ENCODE data around the gene MANBA. TPM values are rescaled to one million over a fixed set of nuclear protein-coding genes. Genes with fewer than 3 reads are reported as not detected.
"Not testable (repeated sequence)": the region's sequence is repeated elsewhere in the genome, so short reads cannot be mapped to it uniquely, and the experiment has no call there.

MANBA gene
- total RNA-seq, 4 donors from 2014 or later: 27.1 to 37.8 (median 35.1) TPM

DNA sequence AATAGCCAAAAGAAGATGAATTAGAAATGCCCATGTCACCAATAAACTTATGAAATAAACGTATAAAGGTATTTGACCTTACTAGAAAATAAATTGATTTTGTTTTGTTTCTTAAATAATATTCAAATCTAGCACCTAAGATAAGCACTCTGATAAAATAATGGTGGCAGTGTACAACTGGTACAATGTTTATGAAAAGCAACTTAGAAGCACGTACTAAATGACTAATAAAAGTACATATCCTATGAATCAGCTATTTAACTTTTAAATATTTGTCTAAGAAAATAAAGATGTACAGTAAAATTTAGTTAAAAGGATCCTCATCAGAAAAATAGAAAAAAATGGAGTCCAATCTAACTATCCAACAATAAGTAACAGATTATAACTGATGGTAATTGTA lies 6.7 kb downstream of the MANBA start:
- no peak for TF ChIP-seq CTCF (IDR thresholded peaks at IDR 0.05)
- ATAC-seq (ENCODE audit: low FRiP score) (no peak), DNase-seq (ENCODE audit: low spot score) (no peak)

GRCh38 chr4:102751941-102752340 lies 8.8 kb downstream of the MANBA start:
- no peak for DNase-seq (ENCODE audit: low spot score)
- no peak for ATAC-seq (ENCODE audit: low FRiP score)
- TF ChIP-seq CTCF (IDR thresholded peaks at IDR 0.05): no peak

GRCh38 chr4:102743352-102743751 lies 17.4 kb downstream of the MANBA start:
- not testable (repeated sequence) for DNase-seq (ENCODE audit: low spot score); ATAC-seq (ENCODE audit: low FRiP score)

- DNase-seq (ENCODE audit: low spot score); ATAC-seq (ENCODE audit: low FRiP score): not testable (repeated sequence)
These were observed 22.0 kb downstream of the MANBA start for GRCh38 chr4:102738802-102739201.

DNA sequence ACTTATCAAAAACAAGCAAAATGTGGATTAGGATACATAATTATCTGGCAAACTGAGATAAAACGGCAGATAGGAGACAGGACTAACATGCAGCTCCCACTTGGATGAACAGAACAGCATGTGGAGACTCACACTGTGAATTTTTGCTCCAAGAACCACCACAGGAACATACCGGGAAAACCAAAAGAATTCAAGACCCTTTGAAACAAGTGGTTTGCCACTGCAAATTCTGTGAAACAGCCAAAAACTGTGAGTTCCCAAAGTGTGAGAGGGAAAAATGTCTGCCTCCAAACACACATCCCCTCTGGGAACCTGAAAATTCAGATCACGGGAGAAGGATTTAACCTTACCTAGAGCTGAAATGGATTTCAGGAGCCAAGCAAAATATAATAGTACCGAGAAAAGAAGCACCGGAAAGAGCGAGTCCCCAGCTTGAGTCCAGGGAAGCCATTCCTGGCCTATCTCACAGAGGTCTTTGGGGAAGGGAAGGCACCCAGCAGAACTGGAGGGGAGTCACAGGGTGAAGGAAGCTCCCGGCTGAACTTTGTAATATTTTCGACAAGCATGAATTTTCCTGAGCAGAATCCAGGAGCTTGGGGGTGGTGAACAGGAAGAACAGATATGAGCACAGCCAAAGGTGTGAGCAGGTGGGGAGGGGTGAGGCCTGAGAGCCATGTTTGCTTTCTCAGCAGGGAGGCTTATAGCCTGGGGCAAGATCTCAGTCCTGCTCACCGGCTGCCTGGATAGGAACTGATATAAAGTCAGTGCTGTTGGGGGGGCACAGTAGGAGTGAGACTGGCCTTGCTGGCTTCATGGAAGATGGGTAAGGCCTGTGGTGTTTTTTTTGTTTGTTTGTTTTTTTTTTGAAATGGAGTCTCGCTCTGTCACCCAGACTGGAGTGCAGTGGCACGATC lies 23.9 kb downstream of the MANBA start:
- DNase-seq (ENCODE audit: low spot score): no peak
- no peak for ATAC-seq (ENCODE audit: low FRiP score)
- no peak for TF ChIP-seq CTCF (IDR thresholded peaks at IDR 0.05)

- no peak for TF ChIP-seq CTCF (IDR thresholded peaks at IDR 0.05)
- DNase-seq (ENCODE audit: low spot score) (no peak), ATAC-seq (ENCODE audit: low FRiP score) (no peak)
These were observed 25.2 kb downstream of the MANBA start for GRCh38 chr4:102735582-102735981.

- TF ChIP-seq CTCF (IDR thresholded peaks at IDR 0.05): no peak
These were observed 26.0 kb downstream of the MANBA start for GRCh38 chr4:102734591-102735385.

DNA sequence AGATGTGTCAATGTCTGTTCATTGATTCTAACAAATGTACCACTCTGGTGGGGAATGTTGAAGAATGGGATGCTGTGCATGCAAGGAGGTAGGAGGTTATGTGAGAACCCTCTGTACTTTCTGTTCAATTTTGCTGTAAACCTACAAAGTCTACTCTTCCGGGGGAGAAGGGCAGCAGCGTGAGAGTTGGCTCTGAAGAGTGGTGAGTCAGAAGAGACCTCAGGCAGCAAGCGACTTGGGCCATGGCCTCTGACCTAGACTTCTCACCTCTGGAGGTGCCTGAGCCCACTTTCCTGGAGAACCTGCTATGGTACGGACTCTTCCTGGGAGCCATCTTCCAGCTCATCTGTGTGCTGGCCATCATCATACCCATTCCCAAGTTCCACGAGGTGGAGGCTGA lies 26.7 kb downstream of the MANBA start:
- ATAC-seq (ENCODE audit: low FRiP score) (no peak), DNase-seq (ENCODE audit: low spot score) (no peak)
- TF ChIP-seq CTCF (IDR thresholded peaks at IDR 0.05): no peak

More at GRCh38 chr4:102734591-102735385, 26.0 kb downstream of the MANBA start:
- DNase-seq (ENCODE audit: low spot score) (no peak), ATAC-seq (ENCODE audit: low FRiP score) (no peak)

Data from omental fat pad (tissue), 4 donors.